HG02759 (cell line): ENCODE data around the gene SEMA5B.

Experiments
- ATAC-seq: cut with Tn5 transposase; IDR thresholded peaks from one replicate; pipeline ENCODE4 v1.9.1; 2021; ENCODE audit warnings: mild to moderate bottlenecking, moderate library complexity; ENCODE audit not compliant: unreplicated experiment

The SEMA5B gene

DNA sequence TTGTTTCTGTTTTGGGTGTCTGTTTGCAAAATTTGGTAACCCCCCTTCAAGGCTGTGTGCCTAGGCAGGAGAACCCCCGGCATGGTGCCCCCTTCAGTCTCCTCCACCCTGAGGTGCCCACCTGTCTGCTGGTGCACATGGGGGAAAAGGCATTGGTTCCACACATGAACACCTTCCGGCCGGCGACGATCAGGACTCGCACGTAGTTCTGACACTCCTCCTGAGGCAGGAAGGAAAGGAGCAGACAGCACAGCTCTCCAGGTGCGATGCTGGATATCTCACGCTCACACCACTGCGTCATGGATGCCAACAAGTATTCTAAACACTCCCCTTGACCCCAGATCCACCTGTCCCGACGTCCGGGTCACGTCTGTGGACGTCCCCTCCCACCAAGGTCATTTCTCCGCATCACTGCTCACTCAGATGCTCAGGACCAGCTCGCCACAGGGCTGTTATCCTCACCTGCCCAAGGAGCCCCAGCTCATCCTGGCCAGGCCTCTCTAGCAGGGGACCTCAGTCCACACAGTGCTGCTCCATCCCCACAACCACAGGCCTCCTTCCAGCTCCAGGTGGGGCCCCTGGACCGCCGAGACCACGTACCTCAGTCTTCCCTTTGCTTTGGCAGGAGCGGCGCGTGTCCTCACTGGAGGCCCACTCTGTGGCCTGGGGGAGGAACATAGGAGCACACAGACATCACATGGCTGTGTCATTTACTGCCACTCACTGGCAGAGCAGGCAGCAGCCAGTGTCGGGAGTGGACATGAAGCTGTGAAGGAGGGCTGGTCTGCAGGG, 99.0 kb downstream of the SEMA5B start:
- ATAC-seq = no peak

DNA sequence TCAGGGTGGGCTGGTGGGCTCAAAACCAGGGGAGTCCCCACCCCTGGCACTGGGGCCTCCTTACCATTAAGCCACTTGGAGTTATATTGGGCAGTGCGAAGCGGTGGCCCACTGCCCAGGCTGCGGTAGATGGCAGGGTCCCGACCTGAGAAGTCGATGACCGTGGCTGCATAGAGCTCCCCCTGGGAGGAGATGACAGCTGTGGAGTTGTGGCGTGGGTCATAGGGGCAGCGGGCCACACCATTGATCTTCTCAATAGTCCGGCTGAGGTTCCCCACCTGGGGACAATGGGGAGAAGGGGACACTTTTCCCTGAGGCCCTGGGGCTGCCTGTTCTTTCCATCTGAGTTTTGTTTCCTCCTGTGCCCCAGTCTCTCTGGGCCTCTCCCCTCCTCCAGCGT, 99.8 kb downstream of the SEMA5B start:
- ATAC-seq = no peak

DNA sequence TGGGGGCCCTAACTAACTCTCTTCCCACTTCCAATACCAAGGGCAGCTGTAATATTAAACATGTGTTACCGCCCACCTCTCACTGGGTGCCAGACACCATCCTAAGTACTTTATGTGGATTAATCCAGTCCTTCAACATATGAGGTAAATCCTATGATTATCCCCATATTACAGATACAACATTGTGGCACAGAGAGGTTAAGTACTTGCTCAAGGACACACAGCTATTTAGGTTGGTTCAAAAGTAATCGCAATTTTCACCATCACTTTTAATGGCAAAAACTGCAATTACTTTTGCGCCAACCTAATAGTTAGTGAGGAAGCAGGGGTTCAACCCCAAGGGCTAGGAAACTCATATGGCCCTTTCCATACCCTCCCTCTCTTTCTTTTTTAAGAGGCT, 100.8 kb downstream of the SEMA5B start:
- no peak for ATAC-seq

DNA sequence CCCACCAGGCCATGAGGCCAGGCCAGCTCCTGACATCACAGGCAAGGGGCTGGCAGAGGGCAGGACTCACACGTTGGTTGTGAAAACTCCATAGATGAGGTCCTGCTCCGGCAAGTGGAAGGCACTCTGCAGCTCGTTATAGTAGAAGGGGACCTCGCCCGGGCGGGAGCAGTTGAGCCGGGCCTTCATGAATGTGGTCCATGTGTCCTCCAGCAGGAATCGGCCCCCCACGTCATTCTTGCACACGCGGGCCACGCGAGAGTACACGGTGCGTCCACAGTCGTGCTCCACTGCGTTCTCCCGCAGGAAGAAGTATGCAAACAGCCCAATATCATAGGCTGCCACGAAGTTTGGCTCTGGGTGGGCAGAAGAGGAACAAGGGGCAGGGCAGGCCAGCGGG, 101.2 kb downstream of the SEMA5B start:
- ATAC-seq = no peak

DNA sequence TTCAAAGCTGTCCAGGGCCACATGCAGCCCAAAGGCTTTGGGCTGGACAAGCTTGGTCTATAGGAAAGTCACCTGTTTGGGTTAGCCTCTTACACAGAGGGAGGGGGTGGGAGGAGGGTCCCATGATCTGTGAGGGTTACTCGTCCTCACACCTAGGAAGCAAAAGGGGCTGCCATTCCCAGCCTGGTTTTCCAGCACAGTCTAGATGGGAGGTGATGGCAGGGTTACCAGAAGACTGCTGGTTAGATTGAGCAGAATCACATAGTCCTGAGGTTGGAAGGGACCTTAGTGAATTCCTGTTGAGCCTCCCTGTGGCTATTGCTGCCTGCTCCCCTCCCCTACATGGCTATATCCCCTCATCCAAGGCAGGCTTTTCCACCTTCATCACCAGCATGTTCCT, 101.8 kb downstream of the SEMA5B start:
- ATAC-seq = no peak

DNA sequence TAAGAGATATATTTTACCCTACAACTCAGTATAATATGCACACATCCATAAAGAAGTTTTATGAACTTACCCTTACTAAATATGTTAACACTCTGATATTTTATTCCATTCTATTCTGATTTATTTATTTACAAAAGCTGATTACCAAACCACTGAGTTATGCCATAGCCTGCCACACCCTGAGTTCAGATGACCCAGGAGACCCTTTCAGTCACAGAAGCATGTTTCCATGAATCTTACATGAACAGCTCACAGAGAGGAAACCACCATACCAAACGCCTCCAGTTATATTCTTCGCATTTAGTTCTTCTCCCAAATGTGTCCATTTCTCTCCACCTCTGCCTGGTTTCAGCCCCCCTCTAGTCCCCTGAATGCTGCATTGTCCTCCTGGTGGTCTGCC, 103.5 kb downstream of the SEMA5B start:
- ATAC-seq = no peak

DNA sequence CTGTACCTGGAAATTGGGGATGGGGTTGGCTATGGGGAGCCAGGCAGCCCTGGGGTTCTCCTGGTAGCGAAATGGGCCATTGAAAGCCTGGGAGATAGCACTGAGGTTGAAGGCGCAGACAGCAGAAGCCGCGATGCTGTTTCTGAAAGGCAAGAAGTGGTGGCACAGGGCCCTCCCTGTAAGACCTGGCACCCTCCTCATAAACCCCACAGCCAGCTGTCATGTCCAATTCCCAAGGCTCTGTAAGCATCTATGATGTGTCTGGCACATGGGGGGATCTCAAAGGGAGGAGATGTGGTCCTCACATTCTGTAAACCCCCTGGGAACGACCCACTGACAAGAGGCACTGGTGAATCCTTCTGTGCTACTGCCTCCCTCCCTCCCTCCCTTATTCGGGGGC, 104.0 kb downstream of the SEMA5B start:
- no peak for ATAC-seq

DNA sequence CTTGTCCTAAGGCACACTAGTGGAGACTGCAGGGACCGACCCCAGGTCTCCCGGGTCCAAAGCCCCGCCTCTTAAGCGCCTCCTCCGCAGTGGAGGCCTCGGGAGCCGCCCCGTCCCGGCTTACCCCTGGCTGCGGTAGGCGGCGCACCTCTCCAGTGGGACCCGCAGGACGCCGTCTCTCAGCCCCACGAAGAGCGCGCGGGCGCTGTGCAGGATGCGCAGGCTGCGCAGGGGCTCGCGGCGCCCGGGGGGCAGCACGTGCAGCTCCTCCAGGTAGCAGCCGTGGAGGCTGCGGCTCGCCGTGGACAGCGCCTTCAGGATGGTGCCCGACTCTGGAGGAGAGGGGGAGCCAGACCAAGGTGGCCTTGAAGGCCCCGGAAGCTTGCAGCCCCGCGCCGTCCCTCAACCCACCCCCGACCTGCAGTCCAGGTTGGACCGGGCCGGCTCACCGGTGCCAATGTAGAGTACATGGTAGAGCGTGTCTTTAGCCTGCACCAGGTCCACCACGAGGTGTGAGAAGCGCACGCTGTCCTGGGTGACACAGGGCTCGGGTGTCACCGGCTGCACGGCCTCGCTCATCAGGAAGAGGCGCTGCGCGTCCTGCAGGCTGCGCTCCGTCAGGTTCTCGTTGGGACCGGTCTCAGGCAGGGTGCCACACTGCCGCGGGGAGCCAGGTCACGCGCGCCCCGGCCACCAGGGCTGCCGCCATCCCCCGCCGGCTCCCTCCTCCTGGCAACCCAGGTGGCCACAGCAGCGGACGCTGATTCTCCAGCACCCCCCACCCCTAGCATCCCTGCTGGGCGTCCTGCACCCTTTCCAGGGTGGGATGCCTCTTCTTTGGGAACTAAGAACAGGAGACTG, 105.5 kb downstream of the SEMA5B start:
- peak; percentile 75 for ATAC-seq

DNA sequence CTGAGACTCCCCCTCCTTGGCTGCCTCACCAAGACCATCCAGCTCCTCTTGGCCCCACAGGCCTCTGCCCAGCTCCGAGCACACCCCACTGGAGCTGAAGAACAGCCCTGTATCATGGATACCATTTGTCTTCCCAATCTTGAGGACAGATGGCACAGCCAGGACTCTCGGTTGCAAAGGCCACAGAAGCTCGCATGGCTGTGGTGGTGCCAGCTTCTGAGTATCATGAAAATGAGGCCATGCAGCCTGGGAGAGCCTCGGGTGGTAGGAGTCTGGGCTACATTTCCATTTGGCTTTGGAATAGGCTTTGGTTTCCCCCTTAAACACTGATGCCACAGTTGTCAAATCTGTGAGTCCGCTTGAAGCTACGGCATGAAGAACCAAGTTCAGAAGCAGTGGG, 106.6 kb downstream of the SEMA5B start:
- no peak for ATAC-seq

DNA sequence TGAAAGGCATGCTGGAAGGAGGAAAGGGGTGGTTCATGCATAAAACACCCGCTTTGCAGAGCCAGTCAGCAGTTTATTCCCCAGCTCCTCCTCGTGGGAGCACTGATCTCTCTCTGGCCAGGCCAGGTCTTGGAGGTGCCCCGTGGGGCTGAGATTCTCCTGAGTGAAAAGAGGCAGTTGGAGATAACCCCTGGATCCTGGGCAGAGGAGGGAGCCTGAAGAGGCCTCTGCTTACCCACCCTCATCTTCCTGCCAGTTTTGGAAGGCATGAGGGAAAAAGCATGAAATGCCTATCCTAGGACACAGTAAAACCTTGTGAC, 108.3 kb downstream of the SEMA5B start:
- no peak for ATAC-seq

DNA sequence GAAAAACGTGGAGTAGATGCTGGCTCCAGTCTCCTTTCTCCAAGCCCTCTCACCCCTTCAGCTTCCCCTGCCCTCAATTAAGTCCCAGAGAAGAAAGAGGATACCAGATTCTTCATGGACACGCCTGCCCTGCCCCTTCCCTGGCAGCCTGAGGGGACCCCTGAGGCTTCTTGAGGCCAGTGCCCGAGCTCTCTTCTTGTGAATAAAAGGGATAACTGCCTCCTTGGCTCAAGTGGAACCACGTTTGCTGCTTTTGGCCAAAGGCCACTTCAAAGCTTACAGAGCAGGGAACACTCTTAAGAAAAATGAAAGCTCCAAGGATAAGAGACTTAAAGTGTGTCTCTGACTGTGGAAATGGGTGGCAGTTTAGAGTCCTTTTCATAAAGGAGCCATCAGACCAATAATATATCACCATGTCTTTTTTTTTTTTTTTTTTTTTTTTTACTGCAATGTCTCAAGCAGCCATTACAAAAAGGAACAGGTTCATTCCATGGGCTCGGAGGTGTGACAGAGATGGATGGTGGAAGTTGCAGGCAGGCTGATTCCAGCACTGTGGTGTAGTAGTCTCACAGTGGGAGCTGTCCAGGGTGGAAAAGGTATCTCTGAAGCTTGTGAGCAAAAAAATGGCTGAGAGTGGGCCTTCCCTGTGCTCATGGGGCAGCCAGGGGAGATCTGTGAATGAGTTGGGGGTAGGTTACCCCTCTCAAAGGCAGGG, 108.8 kb downstream of the SEMA5B start:
- ATAC-seq = no peak

DNA sequence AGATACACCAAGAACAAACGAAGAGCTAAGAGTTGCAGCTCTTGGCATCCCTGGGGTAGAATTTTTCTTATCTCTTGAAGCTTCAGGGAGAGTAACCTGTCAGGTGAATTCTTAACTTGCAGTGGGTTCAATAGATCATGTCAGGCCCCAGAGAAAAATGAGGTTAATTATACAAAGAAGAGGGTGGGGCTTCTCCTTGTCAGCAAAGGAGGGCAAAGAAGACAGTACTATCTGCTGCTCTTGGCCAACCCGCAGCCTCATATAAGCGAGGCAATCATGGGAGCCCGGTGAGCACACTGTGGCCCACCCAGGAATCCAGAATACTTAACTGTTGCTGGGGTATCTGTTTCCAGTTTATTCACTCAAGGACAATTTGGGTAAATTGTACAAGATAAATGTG, 110.2 kb downstream of the SEMA5B start:
- no peak for ATAC-seq

DNA sequence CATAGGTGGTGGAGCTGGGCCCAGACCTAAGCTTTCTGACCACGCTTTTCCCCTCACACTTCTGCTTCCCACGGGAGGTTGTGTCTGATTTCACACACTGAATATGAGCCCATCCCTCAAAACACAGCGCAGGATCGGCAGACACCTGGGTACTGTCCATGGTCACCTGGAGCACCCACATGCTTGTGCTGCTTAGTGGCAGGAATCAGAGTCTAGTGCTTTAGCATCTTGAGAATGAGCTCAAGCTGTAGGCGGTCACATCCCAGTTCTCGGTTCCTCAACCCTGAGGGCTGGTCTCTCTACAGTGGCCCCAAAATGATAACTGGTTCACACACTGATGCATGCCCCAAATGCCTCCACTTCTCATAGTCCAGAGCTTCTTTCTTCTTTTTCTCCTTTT, 111.0 kb downstream of the SEMA5B start:
- no peak for ATAC-seq

DNA sequence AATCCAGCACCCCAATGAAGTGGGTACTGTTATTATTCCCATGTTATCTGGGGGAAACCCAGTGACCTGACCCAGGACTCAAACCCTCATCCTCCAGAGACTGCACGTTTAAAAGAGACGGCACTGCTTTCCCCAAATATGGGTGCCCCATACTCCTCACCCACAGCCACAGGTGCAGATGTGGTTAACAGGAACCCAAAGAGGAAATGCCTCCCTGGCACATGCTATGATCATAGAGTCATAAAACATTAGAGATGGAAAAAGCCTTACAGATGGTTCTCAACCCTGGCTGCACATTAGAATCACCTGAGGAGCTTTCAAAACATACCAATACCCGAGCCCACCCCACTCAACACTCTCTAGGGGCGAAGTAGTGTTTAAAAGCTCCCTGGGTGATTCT, 111.5 kb downstream of the SEMA5B start:
- ATAC-seq = no peak

DNA sequence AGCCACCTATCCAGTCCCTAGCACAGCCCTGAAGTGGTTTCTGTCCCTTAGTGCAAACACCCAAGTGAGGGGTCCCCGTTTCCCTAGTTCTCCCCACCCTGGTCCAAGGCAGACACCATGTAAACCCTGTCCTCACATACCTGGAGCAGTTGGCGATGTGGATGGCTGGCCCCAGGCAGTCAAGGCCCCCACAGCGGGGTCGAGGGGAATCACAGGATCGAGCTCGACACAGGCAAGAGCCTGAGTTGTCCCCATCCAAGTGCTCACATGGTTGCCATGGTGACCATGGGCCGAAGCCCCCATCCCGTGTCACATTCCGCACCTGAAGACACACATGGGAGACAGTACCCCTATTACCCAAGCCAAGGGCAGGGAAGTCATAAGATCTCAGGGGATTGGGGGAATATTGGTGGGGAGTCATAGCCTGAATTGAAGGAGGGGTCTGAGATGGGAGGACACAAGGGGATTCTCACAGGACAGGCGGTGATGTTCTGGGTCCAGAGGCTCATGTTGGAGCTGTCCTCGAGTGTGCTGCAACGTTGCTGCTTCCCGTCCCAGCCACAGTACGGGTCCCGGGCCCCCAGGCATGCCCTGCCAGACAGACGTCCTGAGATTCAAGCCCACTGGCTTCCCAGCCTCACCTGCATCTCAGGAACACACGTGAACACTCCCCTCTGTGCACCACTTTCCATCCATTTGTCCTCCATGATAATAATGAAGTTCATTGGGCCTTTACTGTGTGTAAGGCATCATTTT, 112.1 kb downstream of the SEMA5B start:
- ATAC-seq = no peak

DNA sequence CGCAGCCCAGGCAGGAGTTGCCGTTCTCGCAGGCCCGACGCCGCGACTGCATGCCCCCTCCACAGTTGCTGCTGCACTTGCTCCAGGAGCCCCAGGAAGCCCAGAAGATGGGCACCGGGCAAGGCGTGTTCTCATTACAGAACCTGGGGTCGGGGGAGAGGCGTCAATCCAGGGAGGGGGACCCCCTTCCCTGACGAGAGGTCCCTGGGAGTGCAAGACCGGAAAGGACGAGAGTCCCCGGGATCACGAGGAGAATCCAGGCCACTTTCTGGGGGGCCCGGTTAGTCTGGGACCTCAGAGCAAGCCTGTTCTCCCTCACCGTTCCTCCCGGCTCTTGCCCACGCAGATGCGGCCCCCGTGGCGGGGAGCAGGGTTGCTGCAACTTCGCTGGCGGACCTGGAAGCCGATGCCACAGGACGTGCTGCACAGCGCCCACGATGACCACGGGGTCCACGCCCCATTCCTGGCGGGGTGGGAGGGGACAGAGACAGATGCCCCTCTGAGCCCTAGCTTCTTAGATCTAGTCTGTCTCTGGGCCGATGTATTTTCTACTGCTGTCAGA, 113.9 kb downstream of the SEMA5B start:
- no peak for ATAC-seq

DNA sequence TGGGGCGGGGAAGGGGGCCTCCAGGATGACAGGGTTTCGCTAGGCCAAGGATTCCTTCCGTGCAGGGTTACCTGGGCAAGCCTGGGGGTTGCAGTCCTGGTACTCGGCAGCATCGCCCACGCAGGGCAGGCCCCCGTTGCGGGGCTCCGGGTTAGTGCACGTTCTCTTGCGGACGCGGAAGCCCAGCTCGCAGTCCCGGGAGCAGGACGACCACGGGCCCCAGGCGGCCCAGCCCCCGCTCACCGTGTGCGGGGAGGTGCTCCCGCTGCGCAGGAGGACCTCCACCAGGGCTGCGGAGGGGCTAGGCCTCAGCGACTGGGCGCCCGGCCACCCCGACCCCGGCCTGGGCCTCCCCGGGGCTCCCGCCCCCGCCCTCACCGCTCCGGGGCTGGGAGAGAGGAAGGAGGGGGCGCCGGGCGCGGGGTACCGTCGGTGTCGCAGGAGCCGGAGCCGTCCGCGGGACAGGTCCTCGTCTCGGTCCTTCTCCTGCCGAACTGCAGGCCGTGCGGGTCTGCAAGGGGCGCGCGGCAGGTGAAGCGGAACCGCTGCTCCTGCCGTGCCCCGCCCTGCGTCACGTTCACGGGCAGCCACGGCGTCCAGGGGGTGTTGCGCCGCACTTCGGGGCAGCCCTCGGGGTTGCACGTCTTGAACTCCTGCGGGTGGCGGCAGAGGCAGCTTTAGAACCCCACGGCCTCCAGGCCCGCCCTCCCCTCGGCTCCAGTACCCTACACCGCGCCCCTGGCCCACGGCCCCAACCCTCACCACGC, 114.6 kb downstream of the SEMA5B start:
- no peak for ATAC-seq

DNA sequence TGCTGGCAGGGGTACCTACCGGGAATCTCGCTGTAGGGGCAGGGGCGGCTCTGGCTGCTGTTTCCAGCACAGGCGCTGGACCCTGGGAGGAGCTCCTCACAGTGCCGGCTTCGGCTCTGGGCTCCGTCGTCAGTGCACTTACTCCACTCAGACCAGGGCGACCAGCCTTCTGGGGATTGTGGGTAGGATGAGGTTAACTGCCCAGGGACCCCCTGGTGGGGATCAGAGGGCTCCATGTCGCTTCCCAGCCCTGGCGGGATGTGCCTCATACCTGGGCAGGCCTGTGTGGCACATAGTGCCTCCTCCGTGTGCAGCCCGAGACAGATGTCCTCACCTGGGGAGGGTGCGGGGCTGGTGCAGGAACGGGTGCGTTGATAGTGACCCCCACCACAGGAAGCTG, 115.7 kb downstream of the SEMA5B start:
- no peak for ATAC-seq

DNA sequence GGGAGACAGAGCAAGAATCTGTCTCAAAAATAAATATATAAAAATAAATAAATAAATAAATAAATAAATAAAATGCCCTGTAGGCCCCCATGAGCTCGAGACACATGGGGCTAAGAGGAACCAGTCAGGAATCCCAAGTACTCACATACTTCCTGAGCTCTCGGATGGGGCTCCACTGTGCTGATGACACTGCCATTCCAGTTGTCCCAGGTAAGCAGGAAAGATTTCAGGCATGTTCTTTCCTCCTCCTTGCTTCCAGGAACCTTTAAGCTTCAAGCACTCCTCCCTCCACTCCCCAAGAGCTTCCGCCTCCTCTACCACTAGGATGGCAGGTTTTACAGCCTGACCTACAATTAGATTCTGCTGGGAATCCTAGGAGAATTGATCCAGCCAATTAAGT, 119.3 kb downstream of the SEMA5B start:
- ATAC-seq = no peak

DNA sequence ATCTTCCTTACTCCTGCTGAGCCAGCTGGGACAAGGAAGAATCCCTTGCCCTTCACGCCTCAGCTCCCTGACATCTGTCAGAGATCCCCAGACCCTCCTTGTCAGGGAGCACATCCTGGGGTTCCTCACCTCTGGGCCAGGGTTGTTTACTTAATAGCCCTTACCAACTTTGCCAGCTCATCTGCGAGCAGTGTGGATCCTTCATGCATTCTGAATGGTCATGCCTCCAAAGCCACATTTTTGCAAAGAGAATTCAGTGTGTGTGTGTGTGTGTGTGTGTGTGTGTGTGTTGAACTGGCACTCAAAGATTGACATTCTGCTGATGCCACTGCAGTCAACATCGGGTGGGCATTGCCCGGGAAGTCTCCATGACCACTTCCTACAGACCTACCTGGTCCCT, 120.1 kb downstream of the SEMA5B start:
- no peak for ATAC-seq
